K562 (cell line): Measurements from ENCODE around the gene DOLPP1. TPM values are rescaled to one million over a fixed set of nuclear protein-coding genes. Genes with fewer than 3 reads are reported as not detected.

Source experiments
- BDP1 ChIP-seq: IDR thresholded peaks from 3 replicates; pipeline ENCODE4 v1.6.1; 2011; ENCODE audit not compliant: insufficient read length, insufficient read depth
- E2F8 ChIP-seq: fragments of 450-650 bp; IDR thresholded peaks from 2 replicates; pipeline ENCODE4 v1.7.1; 2018; ENCODE audit warnings: mild to moderate bottlenecking, low read depth; ENCODE audit not compliant: partially characterized antibody
- ELK1 ChIP-seq: sonication (generic); formaldehyde crosslinking; IDR thresholded peaks from 2 replicates; pipeline ENCODE4 v1.8.1; 2022; ENCODE audit warnings: missing genetic modification reagents
- FOXJ3 ChIP-seq: sonication (generic); formaldehyde crosslinking; IDR thresholded peaks from 2 replicates; pipeline ENCODE4 v1.4.0; 2020; ENCODE audit warnings: mild to moderate bottlenecking, missing genetic modification reagents
- FOXO4 ChIP-seq: fragments of 450-650 bp; formaldehyde crosslinking; IDR thresholded peaks from 2 replicates; pipeline ENCODE4 v1.4.0; 2020; ENCODE audit warnings: mild to moderate bottlenecking, moderate library complexity
- FOXP4 ChIP-seq: sonication (generic); formaldehyde crosslinking; IDR thresholded peaks from 2 replicates; pipeline ENCODE4 v1.8.0; 2022; ENCODE audit warnings: mild to moderate bottlenecking, missing genetic modification reagents, borderline replicate concordance
- KLF13 ChIP-seq: fragments of 450-650 bp; IDR thresholded peaks from 2 replicates; pipeline ENCODE4 v1.6.1; 2016; ENCODE audit warnings: missing genetic modification characterization, low read depth, mild to moderate bottlenecking, missing compliant biosample characterization, moderate library complexity, borderline replicate concordance
- MIER1 ChIP-seq: fragments of 450-650 bp; IDR thresholded peaks from 2 replicates; pipeline ENCODE4 v1.6.1; 2016; ENCODE audit warnings: antibody characterized with exemption, mild to moderate bottlenecking, low read depth
- NR2C1 ChIP-seq, 2 experiments: fragments of 450-650 bp; IDR thresholded peaks; 2 replicates each; pipeline ENCODE4 v1.6.1; 2017; ENCODE audit warnings: mild to moderate bottlenecking in 2 of 2, antibody characterized with exemption in 1 of 2, inconsistent platforms in 1 of 2, missing compliant biosample characterization in 1 of 2, missing genetic modification characterization in 1 of 2
- POLR2A ChIP-seq: fragments of 450-650 bp; conservative IDR thresholded peaks from 2 replicates; pipeline ENCODE4 v1.6.1; 2016
- POLR3A ChIP-seq: IDR thresholded peaks from 2 replicates; pipeline ENCODE4 v1.6.1; 2011; ENCODE audit warnings: borderline replicate concordance, mild to moderate bottlenecking, moderate library complexity; ENCODE audit not compliant: insufficient read length, insufficient read depth; ENCODE audit errors: extremely low read depth
- RAD51 ChIP-seq: fragments of 450-650 bp; IDR thresholded peaks from 2 replicates; pipeline ENCODE4 v1.7.1; 2016; ENCODE audit warnings: low read depth, mild to moderate bottlenecking, borderline replicate concordance
- SFPQ ChIP-seq: fragments of 200-400 bp; formaldehyde crosslinking; IDR thresholded peaks from 2 replicates; pipeline ENCODE4 v1.6.1; 2017; ENCODE audit warnings: mild to moderate bottlenecking, low read depth, low read length, moderate library complexity
- SIN3B ChIP-seq: fragments of 450-650 bp; IDR thresholded peaks from 2 replicates; pipeline ENCODE4 v1.6.1; 2017; ENCODE audit warnings: low read depth, mild to moderate bottlenecking, moderate library complexity
- SMAD2 ChIP-seq: fragments of 150-350 bp; IDR thresholded peaks from 2 replicates; pipeline ENCODE4 v1.6.1; 2014; ENCODE audit warnings: low read depth, mild to moderate bottlenecking, low read length
- SMARCC2 ChIP-seq: fragments of 450-650 bp; IDR thresholded peaks from 2 replicates; pipeline ENCODE4 v1.6.1; 2017; ENCODE audit warnings: antibody characterized with exemption, moderate library complexity, mild to moderate bottlenecking, low read depth
- SMARCE1 ChIP-seq: fragments of 450-650 bp; IDR thresholded peaks from 2 replicates; pipeline ENCODE4 v1.7.1; 2016; ENCODE audit warnings: mild to moderate bottlenecking
- TARDBP ChIP-seq: fragments of 450-650 bp; IDR thresholded peaks from 2 replicates; pipeline ENCODE4 v1.6.1; 2016
- ZNF24 ChIP-seq: fragments of 450-650 bp; IDR thresholded peaks from 2 replicates; pipeline ENCODE4 v1.6.1; 2016
- polyA plus RNA-seq, 8 experiments: library from polyadenylated mRNA; depleted of rRNA in 4 of 8; stranded (reverse) in 5 of 8; unstranded in 3 of 8; fragments of >200 nt; fragmentation: Nextera tagmentation in 2 of 8; fragmentation: Illumina TruSeq in 1 of 8; extraction: Ambion mirVana in 2 of 8; extraction: Trizol in 1 of 8; gene quantifications; 2 replicates each; pipeline versions ENCODE4 v1.2.1 to v1.2.3, GENCODE V29; 2011 to 2014; ENCODE audit warnings: inconsistent platforms in 1 of 8, missing spikeins in 1 of 8
- total RNA-seq, 7 experiments: library from RNA; depleted of rRNA in 6 of 7; stranded (reverse); fragments of >200 nt in 6 of 7; fragmentation: Illumina TruSeq in 2 of 7; extraction: Trizol in 2 of 7; gene quantifications; 2 replicates each; pipeline versions ENCODE4 v1.2.1 to v1.2.3, GENCODE V29; 2011 to 2021; ENCODE audit warnings: low replicate concordance in 1 of 7

DOLPP1 gene
- total and polyA plus RNA-seq, 9 of the 15 experiments (the other 6 are each of a cell fraction or from before 2014, with no cell fraction given), result 3.0 to 39.8 (median 30.5) TPM

GRCh38 chr9:129139993-129140396, 59.1 kb downstream of the DOLPP1 start (continued):
- TF ChIP-seq FOXP4 (CRISPR knock-in tag) (no peak), SIN3B (no peak), FOXJ3 (CRISPR knock-in tag) (no peak), SMARCC2 (peak; percentile 50; the same call in 1 of the 2 replicates), KLF13 (tag) (no peak), MIER1 (no peak), TARDBP (0 out of 2 replicates have a peak, but pooled peaks have one; percentile 5), SMARCE1 (peak; percentile 62; the same call in 1 of the 2 replicates), POLR2A (peak; percentile 55), SMAD2 (no peak), POLR3A (no peak), RAD51 (no peak), FOXO4 (CRISPR knock-in tag) (no peak), BDP1 (no peak), SFPQ (no peak), ZNF24 (no peak), E2F8 (peak; percentile 45), NR2C1 (IDR thresholded peaks at IDR 0.05) (peak; percentile 58; the same call in 1 of the 2 replicates), NR2C1 (tag; IDR thresholded peaks at IDR 0.05) (peak; percentile 39; the same call in 1 of the 2 replicates), ELK1 (CRISPR knock-in tag) (no peak)
